HepG2 (cell line): ENCODE data around the gene TSPAN31. TPM values are rescaled to one million over a fixed set of nuclear protein-coding genes. Genes with fewer than 3 reads are reported as not detected.

ENCODE experiments used
- ATAC-seq: fragments of 200-7000 bp; cut with Tn5 transposase; 3 replicates; pipeline ENCODE4 v1.9.1; 2020; ENCODE audit warnings: mild to moderate bottlenecking, moderate library complexity
- BruUV-seq: library from RNA; stranded (reverse); fragments of 400-500 nt; replicated peaks from 2 replicates; lab custom pipeline; 2021; lab: Mats Ljungman, UMichigan
- CTCF ChIA-PET: fragments of 300-600 bp; formaldehyde crosslinking; extraction: SDS; loops from one replicate; lab custom pipeline; 2021; ENCODE audit warnings: low total read pairs, inconsistent platforms, low intra/inter-chr PET ratio; lab: Yijun Ruan, JAX
- POLR2A ChIA-PET: fragments of 350-600 bp; sonication (Branson Sonifier 250); formaldehyde crosslinking; loops from one replicate; lab custom pipeline; 2020; ENCODE audit warnings: antibody characterized with exemption, inconsistent platforms; lab: Yijun Ruan, JAX
- DNase-seq: peaks from one replicate; pipeline ENCODE4 v3.0.0-alpha.2; 2015; ENCODE audit warnings: low spot score
- FAIRE-seq: peaks from 3 replicates; lab custom pipeline; 2011; peaks lifted over from hg19 to GRCh38; lab: Jason Lieb, UNC
- H2AFZ ChIP-seq: one replicate; pipeline ENCODE4 v1.6.1; 2011; ENCODE audit warnings: low read length, inconsistent platforms
- H3K27ac ChIP-seq: fragments of 300-600 bp; 3 replicates; pipeline ENCODE4 v1.8.0; 2011; ENCODE audit warnings: mixed run types, mild to moderate bottlenecking, mixed read lengths, low read length, inconsistent platforms; ENCODE audit not compliant: insufficient read depth; ENCODE audit errors: extremely low read length
- H3K27me3 ChIP-seq, 2 experiments: fragments of 200-600 bp in 1 of 2; 2 replicates in 1 of 2; 3 replicates in 1 of 2; pipeline versions ENCODE4 v1.6.0 to v1.8.0; 2011; ENCODE audit warnings: low read length in 2 of 2, mild to moderate bottlenecking in 2 of 2, moderate library complexity in 2 of 2, inconsistent platforms in 1 of 2; ENCODE audit not compliant: insufficient read depth in 2 of 2, control insufficient read depth in 1 of 2
- H3K36me3 ChIP-seq, 2 experiments: fragments of 200-600 bp in 1 of 2; replicated peaks in 1 of 2; 2 replicates in 1 of 2; 3 replicates in 1 of 2; pipeline versions ENCODE4 v1.5.1 to v1.8.0; 2011; ENCODE audit warnings: low read length in 2 of 2, inconsistent platforms in 1 of 2; ENCODE audit not compliant: insufficient read depth in 2 of 2, control insufficient read depth in 1 of 2
- H3K4me1 ChIP-seq: 2 replicates; pipeline ENCODE4 v1.5.1; 2012; ENCODE audit warnings: low read length, inconsistent platforms; ENCODE audit not compliant: insufficient read depth
- H3K4me2 ChIP-seq: 2 replicates; pipeline ENCODE4 v1.6.0; 2011; ENCODE audit warnings: low read depth, low read length, inconsistent platforms
- H3K4me3 ChIP-seq, 3 experiments: fragments of 200-600 bp in 1 of 3; sonication (generic), shearing (Covaris generic) in 1 of 3; replicated peaks in 1 of 3; 2 replicates each; pipeline ENCODE4 v1.5.1; 2011 to 2016; ENCODE audit warnings: low read length in 3 of 3, inconsistent platforms in 2 of 3, low read depth in 2 of 3, mild to moderate bottlenecking in 2 of 3, control low read depth in 1 of 3, mixed read lengths in 1 of 3; ENCODE audit not compliant: insufficient read depth in 1 of 3
- H3K79me2 ChIP-seq: one replicate; pipeline ENCODE4 v1.6.1; 2011; ENCODE audit warnings: low read length, inconsistent platforms; ENCODE audit not compliant: insufficient read depth
- H3K9ac ChIP-seq: 2 replicates; pipeline ENCODE4 v1.6.0; 2011; ENCODE audit warnings: mild to moderate bottlenecking, low read depth, low read length, inconsistent platforms; ENCODE audit not compliant: insufficient read depth
- H3K9me3 ChIP-seq: 2 replicates; pipeline ENCODE4 v1.5.1; 2012; ENCODE audit warnings: mild to moderate bottlenecking, low read length
- H4K20me1 ChIP-seq: 2 replicates; pipeline ENCODE4 v1.6.0; 2011; ENCODE audit warnings: inconsistent platforms, mild to moderate bottlenecking, low read length, moderate library complexity; ENCODE audit not compliant: insufficient read depth
- ELF4 ChIP-seq: sonication (generic); formaldehyde crosslinking; IDR thresholded peaks from 2 replicates; pipeline ENCODE4 v1.5.0; 2020; ENCODE audit warnings: missing genetic modification reagents, mild to moderate bottlenecking, moderate library complexity, borderline replicate concordance
- GATA4 ChIP-seq: sonication (generic); IDR thresholded peaks from 2 replicates; pipeline ENCODE4 v1.6.1; 2016; ENCODE audit warnings: antibody characterized with exemption, low read depth, borderline replicate concordance
- HMGA1 ChIP-seq: sonication (generic); formaldehyde crosslinking; conservative IDR thresholded peaks from 2 replicates; pipeline ENCODE4 v1.4.0; 2020; ENCODE audit warnings: missing genetic modification reagents
- SRSF9 ChIP-seq: fragments of 200-400 bp; formaldehyde crosslinking; IDR thresholded peaks from 2 replicates; pipeline ENCODE4 v1.6.1; 2018; ENCODE audit warnings: borderline replicate concordance, mild to moderate bottlenecking, low read depth, low read length; ENCODE audit not compliant: insufficient read depth, poor library complexity, severe bottlenecking
- ZEB1 ChIP-seq: IDR thresholded peaks from 2 replicates; pipeline ENCODE4 v1.6.1; 2012; ENCODE audit warnings: mild to moderate bottlenecking, low read depth, inconsistent platforms; ENCODE audit not compliant: insufficient replicate concordance
- ZFP36 ChIP-seq: fragments of 150-350 bp; IDR thresholded peaks from 2 replicates; pipeline ENCODE4 v1.6.1; 2018; ENCODE audit warnings: borderline replicate concordance, low read length, low read depth; ENCODE audit not compliant: partially characterized antibody
- ZNF160 ChIP-seq: sonication (generic); formaldehyde crosslinking; IDR thresholded peaks from 2 replicates; pipeline ENCODE4 v1.8.0; 2022; ENCODE audit warnings: mild to moderate bottlenecking, inconsistent platforms, missing genetic modification reagents
- ZNF326 ChIP-seq: sonication (generic); formaldehyde crosslinking; IDR thresholded peaks from 2 replicates; pipeline ENCODE4 v1.4.0; 2020; ENCODE audit warnings: missing genetic modification reagents, borderline replicate concordance
- WGBS: methylation state at CpG from one replicate; pipeline ENCODE4 v1.1.6; 2017; ENCODE audit warnings: low lambda C conversion rate; 5-methylcytosine and 5-hydroxymethylcytosine counted together
- in situ Hi-C: cut with HindIII; loops from 2 replicates; pipeline ENCODE4 v1.10.0; 2017; ENCODE audit warnings: low pct_unique_long_range_greater_than_20kb; ENCODE audit not compliant: extremely low pct_ligation_motif_present
- intact Hi-C: fragments of 100-400 bp; cut with micrococcal nuclease; formaldehyde crosslinking; loops from one replicate; pipeline ENCODE4 v1.10.0; 2022; ENCODE audit not compliant: unreplicated experiment
- polyA plus RNA-seq, 8 experiments: library from polyadenylated mRNA; depleted of rRNA in 3 of 8; stranded (reverse) in 7 of 8; unstranded in 1 of 8; fragments of >200 nt; fragmentation: Illumina TruSeq in 4 of 8; extraction: Trizol in 4 of 8; gene quantifications; 2 replicates each; pipeline versions ENCODE4 v1.2.1 to v1.2.3, GENCODE V29; 2011 to 2016; ENCODE audit warnings: low read depth in 4 of 8, missing spikeins in 1 of 8, mixed read lengths in 1 of 8; ENCODE audit not compliant: insufficient read depth in 1 of 8
- total RNA-seq, 5 experiments: library from RNA; depleted of rRNA; stranded (reverse); fragments of >200 nt; fragmentation: Illumina TruSeq; extraction: Trizol; gene quantifications; 2 replicates each; pipeline ENCODE4 v1.2.3, GENCODE V29; 2016; ENCODE audit warnings: low read depth in 1 of 5
- TF ChIP-seq, protein P1 (sequence below): sonication (generic); formaldehyde crosslinking; conservative IDR thresholded peaks from 2 replicates; pipeline ENCODE4 v1.4.0; 2020; ENCODE audit warnings: missing genetic modification reagents

TSPAN31 gene
- total and polyA plus RNA-seq, 2 of the 13 experiments (the other 11 are each of a cell fraction or from before 2014, with no cell fraction given), result 10.4 to 24.6 TPM

DNA sequence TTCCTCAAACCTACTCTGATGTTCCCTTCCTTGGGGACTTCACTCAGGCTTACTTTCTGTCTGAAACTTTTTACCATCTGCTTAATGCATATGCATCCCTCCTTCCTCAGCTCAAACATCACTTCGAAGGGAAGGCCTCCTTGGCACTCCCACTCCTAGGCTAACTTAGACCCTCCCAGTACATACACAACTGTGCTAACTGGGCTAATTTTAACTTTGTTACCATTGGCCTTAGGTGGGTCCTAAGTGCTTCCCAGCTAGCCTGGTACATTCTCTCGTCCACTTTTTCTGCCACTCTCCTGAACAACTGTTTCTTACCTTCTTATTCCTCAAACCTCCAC, 31.4 kb downstream of the TSPAN31 start:
- intact Hi-C loops (no loop called here), in situ Hi-C loops (no loop called here)
- Histone ChIP-seq H4K20me1 (no peaks in the 10 kb centered on the region), H3K27me3 (no peaks in the 10 kb centered on the region; a peak in 1 of 5 replicates), H3K9ac (no peak overlapping the region), H3K4me1 (peaks cover 12% of the 10 kb centered on the region), H3K27ac (no peak overlapping the region), H3K79me2 (peaks cover 7% of the 10 kb centered on the region), H2AFZ (no peak overlapping the region), H3K9me3 (no peaks in the 10 kb centered on the region), H3K4me3 (no peak overlapping the region)
- WGBS, result 95% methylated on average over 2 of the region's 2 CpGs
- CTCF ChIA-PET, result no interaction called here
- no TSS peak for BruUV-seq
- ATAC-seq (no peak), FAIRE-seq (no peak)
- POLR2A ChIA-PET, result no interaction called here
- TF ChIP-seq HMGA1 (CRISPR knock-in tag) (no peak), ZEB1 (no peak), ELF4 (no peak), GATA4 (no peak), ZFP36 (no peak), SRSF9 (no peak), ZNF326 (CRISPR knock-in tag) (no peak), ZNF160 (CRISPR knock-in tag) (no peak)
- TF ChIP-seq, protein P1, sequence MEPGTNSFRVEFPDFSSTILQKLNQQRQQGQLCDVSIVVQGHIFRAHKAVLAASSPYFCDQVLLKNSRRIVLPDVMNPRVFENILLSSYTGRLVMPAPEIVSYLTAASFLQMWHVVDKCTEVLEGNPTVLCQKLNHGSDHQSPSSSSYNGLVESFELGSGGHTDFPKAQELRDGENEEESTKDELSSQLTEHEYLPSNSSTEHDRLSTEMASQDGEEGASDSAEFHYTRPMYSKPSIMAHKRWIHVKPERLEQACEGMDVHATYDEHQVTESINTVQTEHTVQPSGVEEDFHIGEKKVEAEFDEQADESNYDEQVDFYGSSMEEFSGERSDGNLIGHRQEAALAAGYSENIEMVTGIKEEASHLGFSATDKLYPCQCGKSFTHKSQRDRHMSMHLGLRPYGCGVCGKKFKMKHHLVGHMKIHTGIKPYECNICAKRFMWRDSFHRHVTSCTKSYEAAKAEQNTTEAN (CRISPR knock-in tag), result no peak
- TF ChIP-seq, all 625 proteins: peak for 0
- DNase-seq, result no peak
- Histone ChIP-seq H3K36me3 (peaks cover 4 to 7% of the 10 kb centered on the region in 2 experiments; a peak in 4 of 5 replicates), H3K4me2 (no peak overlapping the region)
